Measurements from ENCODE around the gene TMPRSS5. TPM values are rescaled to one million over a fixed set of nuclear protein-coding genes. Genes with fewer than 3 reads are reported as not detected.
"Not testable (repeated sequence)": the region's sequence is repeated elsewhere in the genome, so short reads cannot be mapped to it uniquely, and the experiment has no call there.

The TMPRSS5 gene
- total and polyA plus RNA-seq, 2 donors from 2014 or later, result 0.60 to 0.65 TPM

DNA sequence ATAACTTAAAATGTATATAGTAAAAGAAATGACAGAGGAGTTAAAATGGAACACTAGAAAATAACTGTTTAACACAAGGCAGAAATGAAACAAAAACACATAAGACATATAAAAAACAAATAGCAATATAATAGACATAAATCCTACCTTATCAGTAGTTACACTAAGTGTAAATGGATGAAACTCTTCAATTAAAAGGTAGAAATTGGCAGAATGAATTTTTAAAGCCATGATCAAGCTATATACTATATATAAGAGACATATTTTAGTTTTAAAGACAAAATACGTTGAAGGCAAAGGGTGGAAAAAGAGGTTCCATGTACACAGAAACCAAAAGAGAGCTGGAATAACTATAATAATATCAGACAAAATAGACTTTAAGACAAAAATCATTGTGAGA, 4.9 kb upstream of the TMPRSS5 start:
- FAIRE-seq, result no peak
- H3K4me1 ChIP-seq (ENCODE audit: control insufficient read depth in 2 of 3, insufficient read depth in 2 of 3, low read depth in 1 of 3, low read length in 3 of 3), result no peaks in the 10 kb centered on the region
- TF ChIP-seq, protein P1, sequence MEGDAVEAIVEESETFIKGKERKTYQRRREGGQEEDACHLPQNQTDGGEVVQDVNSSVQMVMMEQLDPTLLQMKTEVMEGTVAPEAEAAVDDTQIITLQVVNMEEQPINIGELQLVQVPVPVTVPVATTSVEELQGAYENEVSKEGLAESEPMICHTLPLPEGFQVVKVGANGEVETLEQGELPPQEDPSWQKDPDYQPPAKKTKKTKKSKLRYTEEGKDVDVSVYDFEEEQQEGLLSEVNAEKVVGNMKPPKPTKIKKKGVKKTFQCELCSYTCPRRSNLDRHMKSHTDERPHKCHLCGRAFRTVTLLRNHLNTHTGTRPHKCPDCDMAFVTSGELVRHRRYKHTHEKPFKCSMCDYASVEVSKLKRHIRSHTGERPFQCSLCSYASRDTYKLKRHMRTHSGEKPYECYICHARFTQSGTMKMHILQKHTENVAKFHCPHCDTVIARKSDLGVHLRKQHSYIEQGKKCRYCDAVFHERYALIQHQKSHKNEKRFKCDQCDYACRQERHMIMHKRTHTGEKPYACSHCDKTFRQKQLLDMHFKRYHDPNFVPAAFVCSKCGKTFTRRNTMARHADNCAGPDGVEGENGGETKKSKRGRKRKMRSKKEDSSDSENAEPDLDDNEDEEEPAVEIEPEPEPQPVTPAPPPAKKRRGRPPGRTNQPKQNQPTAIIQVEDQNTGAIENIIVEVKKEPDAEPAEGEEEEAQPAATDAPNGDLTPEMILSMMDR (IDR thresholded peaks at IDR 0.05; ENCODE audit: borderline replicate concordance, extremely low read depth, insufficient read depth), result no peak

DNA sequence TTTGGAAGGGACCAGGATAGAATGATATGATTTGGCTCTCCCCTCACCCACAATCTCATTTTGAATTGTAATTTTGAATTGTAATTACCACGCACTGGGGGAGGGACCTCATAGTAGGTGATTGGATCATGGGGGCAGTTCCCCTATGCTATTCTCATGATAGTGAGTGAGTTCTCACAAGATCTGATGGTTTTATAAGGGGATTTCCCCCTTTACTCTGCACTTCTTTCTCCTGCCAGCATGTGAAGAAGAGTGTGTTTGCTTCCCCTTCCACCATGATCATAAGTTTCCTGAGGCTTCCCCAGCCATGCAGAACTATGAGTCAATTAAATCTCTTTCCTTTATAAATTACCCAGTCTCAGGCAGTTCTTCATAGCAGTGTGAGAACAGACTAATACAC, 2.6 kb downstream of the TMPRSS5 start:
- H3K9me3 ChIP-seq (ENCODE audit: control insufficient read depth in 2 of 3, insufficient read depth in 1 of 3, low read length in 3 of 3); H3K27me3 ChIP-seq (ENCODE audit: control insufficient read depth, insufficient read depth, low read length); H3K4me3 ChIP-seq (ENCODE audit: low read length in 3 of 3); DNase-seq; H3K36me3 ChIP-seq (ENCODE audit: control insufficient read depth in 2 of 3, insufficient read depth in 3 of 3, low read length in 3 of 3); H3K9ac ChIP-seq (ENCODE audit: low read length in 3 of 3); intact Hi-C loops (cut with DNase I); H3K27ac ChIP-seq (ENCODE audit: low read depth in 2 of 2, low read length in 2 of 2); FAIRE-seq; H3K4me1 ChIP-seq (ENCODE audit: control insufficient read depth in 2 of 3, insufficient read depth in 2 of 3, low read depth in 1 of 3, low read length in 3 of 3): not testable (repeated sequence)

More for the DNA sequence above, 4.9 kb upstream of the TMPRSS5 start:
- Histone ChIP-seq H3K27ac (ENCODE audit: low read depth in 2 of 2, low read length in 2 of 2) (no peak overlapping the region), H3K4me3 (ENCODE audit: low read length in 3 of 3) (no peak overlapping the region), H3K36me3 (ENCODE audit: control insufficient read depth in 2 of 3, insufficient read depth in 3 of 3, low read length in 3 of 3) (no peaks in the 10 kb centered on the region), H3K9ac (ENCODE audit: low read length in 3 of 3) (no peak overlapping the region), H3K27me3 (ENCODE audit: control insufficient read depth, insufficient read depth, low read length) (no peaks in the 10 kb centered on the region), H3K9me3 (ENCODE audit: control insufficient read depth in 2 of 3, insufficient read depth in 1 of 3, low read length in 3 of 3) (peaks cover 0 to 8% (median 3%) of the 10 kb centered on the region in 3 donors)
- no peak for DNase-seq
- intact Hi-C loops (cut with DNase I), result no loop called here

DNA sequence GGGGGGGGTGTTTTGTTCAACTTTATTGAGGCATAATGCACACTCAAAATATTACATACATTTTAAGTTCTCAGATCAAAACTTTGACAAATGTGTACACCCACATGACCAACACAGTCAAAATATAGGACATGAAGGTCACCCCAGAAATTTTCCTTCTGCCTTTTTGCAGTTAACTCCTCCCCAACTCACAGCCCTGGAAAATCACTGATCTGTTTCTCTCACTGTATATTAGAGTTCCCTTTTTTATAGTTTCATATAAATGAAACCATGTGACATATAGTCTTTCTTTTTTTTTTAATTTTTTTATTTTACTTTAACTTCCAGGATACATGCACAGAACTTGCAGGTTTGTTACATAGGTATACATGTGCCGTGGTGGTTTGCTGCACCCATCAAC, 4.6 kb downstream of the TMPRSS5 start:
- no peaks in the 10 kb centered on the region for H3K27me3 ChIP-seq (ENCODE audit: control insufficient read depth, insufficient read depth, low read length)
- H3K9me3 ChIP-seq (ENCODE audit: control insufficient read depth in 2 of 3, insufficient read depth in 1 of 3, low read length in 3 of 3), result no peaks in the 10 kb centered on the region
- H3K4me1 ChIP-seq (ENCODE audit: control insufficient read depth in 2 of 3, insufficient read depth in 2 of 3, low read depth in 1 of 3, low read length in 3 of 3), result no peaks in the 10 kb centered on the region
- intact Hi-C loops (cut with DNase I), result no loop called here
- TF ChIP-seq, protein P1 (IDR thresholded peaks at IDR 0.05; ENCODE audit: borderline replicate concordance, extremely low read depth, insufficient read depth), result no peak
- H3K4me3 ChIP-seq (ENCODE audit: low read length in 3 of 3), result no peak overlapping the region
- no peak overlapping the region for H3K9ac ChIP-seq (ENCODE audit: low read length in 3 of 3)
- no peaks in the 10 kb centered on the region for H3K36me3 ChIP-seq (ENCODE audit: control insufficient read depth in 2 of 3, insufficient read depth in 3 of 3, low read length in 3 of 3)
- no peak overlapping the region for H3K27ac ChIP-seq (ENCODE audit: low read depth in 2 of 2, low read length in 2 of 2)
- DNase-seq (no peak), FAIRE-seq (no peak)

DNA sequence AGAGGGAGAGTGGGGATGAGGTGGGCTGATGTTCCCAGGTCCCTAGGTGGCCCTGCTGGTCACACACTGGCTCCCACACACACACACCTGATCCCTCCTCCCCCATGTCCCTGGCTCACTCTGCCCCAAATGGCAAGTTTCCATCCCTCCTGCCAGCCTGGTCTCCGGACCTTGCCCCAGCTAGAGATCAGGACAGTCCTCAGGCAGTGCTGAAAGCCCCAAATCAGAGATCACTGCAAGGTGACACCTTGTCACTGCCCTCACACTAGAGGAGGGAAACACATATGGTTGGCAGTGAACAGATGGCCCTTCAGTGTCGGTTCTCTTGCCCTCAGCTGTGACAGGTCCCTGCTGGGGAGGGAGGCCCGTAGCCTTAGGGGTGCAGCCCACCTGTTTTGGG, 7.6 kb downstream of the TMPRSS5 start:
- TF ChIP-seq, protein P1 (IDR thresholded peaks at IDR 0.05; ENCODE audit: borderline replicate concordance, extremely low read depth, insufficient read depth), result no peak
- Histone ChIP-seq H3K9me3 (ENCODE audit: control insufficient read depth in 2 of 3, insufficient read depth in 1 of 3, low read length in 3 of 3) (no peaks in the 10 kb centered on the region), H3K4me3 (ENCODE audit: low read length in 3 of 3) (no peak overlapping the region), H3K4me1 (ENCODE audit: control insufficient read depth in 2 of 3, insufficient read depth in 2 of 3, low read depth in 1 of 3, low read length in 3 of 3) (no peaks in the 10 kb centered on the region), H3K36me3 (ENCODE audit: control insufficient read depth in 2 of 3, insufficient read depth in 3 of 3, low read length in 3 of 3) (no peaks in the 10 kb centered on the region), H3K27me3 (ENCODE audit: control insufficient read depth, insufficient read depth, low read length) (no peaks in the 10 kb centered on the region), H3K9ac (ENCODE audit: low read length in 3 of 3) (no peak overlapping the region), H3K27ac (ENCODE audit: low read depth in 2 of 2, low read length in 2 of 2) (no peak overlapping the region)
- FAIRE-seq (no peak), DNase-seq (no peak)
- intact Hi-C loops (cut with DNase I), result no loop called here
